C4-2B (cell line): ENCODE data around the gene TRIO.

ENCODE experiments used
- CTCF ChIP-seq: fragments of 450-650 bp; conservative IDR thresholded peaks from 2 replicates; pipeline ENCODE4 v1.5.1; 2017; ENCODE audit warnings: mild to moderate bottlenecking
- ZFX ChIP-seq: fragments of 450-650 bp; IDR thresholded peaks from 2 replicates; pipeline ENCODE4 v1.6.1; 2017

- TF ChIP-seq CTCF: no peak
- TF ChIP-seq ZFX: no peak
Observed at GRCh38 chr5:14136228-14136627, 6.9 kb upstream of the TRIO start.
